HG02870 (cell line): ENCODE measurements around the gene DGKZ.

Source experiments
- ATAC-seq: cut with Tn5 transposase; IDR thresholded peaks from one replicate; pipeline ENCODE4 v1.9.1; 2021; ENCODE audit warnings: mild to moderate bottlenecking, moderate library complexity; ENCODE audit not compliant: unreplicated experiment

Gene DGKZ

DNA sequence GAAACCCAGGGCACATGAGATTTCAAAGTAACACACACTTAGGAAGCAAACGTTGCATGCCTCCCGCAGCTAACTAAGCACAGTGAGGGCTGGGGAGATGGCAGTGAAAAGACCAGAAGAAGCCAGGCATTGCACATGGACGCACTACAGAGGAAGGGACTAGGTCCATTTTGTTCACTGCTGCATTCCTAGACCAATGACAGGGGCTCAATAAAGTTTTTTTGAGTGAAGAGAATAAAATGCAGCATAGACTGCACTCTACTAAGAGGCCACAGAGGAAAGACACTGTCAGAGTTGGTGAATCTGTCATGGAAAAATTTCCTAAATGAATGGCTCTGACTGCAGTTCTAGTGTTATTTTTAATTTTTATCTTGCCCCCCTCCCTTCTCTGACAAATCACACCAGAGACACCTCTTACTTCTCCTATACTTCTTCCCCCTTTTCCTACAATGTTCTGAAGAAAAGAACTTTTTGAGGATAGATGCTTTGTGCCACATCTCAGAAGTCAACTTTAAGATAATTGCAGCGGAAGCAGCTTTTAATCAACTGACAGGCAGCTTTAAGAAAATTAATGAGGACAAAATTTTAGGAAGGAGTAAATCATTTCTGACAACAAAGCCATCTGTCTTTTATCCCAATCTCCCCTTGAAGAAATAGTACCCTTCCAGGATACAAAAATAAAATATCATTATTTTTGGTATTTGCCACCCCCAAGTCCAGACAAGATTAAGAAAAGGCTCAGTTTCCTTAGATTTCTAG is 79.1 kb downstream of the DGKZ start:
- ATAC-seq, result no peak

DNA sequence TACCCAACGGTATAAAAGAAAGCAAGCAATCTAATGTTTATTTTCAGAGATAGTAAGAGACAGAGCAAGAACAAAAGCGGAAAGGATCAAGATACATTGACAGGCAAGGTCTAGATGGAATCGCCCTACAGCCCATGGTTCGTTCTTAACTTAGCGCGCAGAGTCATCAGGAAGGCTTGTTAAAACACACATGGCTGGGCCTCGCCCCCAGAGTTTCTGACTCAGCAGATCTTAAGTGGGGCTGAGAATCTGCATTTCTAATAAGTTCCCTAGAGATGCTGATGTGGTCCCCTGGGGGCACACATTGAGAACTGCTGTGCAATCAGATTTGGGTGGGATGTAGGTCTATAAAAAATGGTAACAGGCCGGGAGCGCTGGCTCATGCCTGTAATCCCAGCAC is 80.1 kb downstream of the DGKZ start:
- no peak for ATAC-seq

DNA sequence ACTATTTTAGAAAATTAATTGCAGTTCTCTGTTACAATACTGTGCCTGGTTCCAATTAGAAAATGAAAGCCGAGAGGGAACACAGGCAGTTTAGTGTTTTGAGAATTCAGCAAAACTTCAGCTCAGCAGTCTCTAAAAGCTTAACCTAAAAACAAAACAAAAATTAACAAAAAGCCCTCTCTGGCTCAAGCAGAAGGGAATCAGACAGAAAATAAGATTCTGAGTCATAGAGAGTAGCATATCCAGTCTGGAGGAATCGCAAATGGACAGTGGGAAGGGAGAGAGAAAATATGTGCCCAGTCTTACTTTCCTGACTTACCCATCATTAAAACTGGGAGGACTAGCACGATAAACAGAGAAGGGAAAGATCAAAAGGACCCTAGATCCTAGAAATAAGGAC is 82.5 kb downstream of the DGKZ start:
- no peak for ATAC-seq
